Caco-2 (cell line): ENCODE data around the gene LTB4R. TPM values are rescaled to one million over a fixed set of nuclear protein-coding genes. Genes with fewer than 3 reads are reported as not detected.

Experiments used
- BruUV-seq: library from RNA; stranded (reverse); fragments of 400-500 nt; replicated peaks from 2 replicates; lab custom pipeline; 2021; lab: Mats Ljungman, UMichigan
- CTCF ChIA-PET: fragments of 300-600 bp; sonication (Branson Sonifier 250); formaldehyde crosslinking; loops from one replicate; lab custom pipeline; 2022; ENCODE audit warnings: antibody characterized with exemption; lab: Charles Lee
- POLR2A ChIA-PET: fragments of 300-600 bp; sonication (Branson Sonifier 250); formaldehyde crosslinking; loops from one replicate; lab custom pipeline; 2022; ENCODE audit warnings: antibody characterized with exemption; lab: Charles Lee
- DNase-seq, 2 experiments: peaks; one replicate each; pipeline versions ENCODE4 v3.0.0 to v3.0.0-alpha.2; 2020 to 2022
- H3K27me3 ChIP-seq: replicated peaks from 2 replicates; pipeline ENCODE4 v1.6.0; 2011; ENCODE audit warnings: low read length; ENCODE audit not compliant: control insufficient read depth, insufficient read depth
- H3K36me3 ChIP-seq: 2 replicates; pipeline ENCODE4 v1.5.1; 2011; ENCODE audit warnings: low read length; ENCODE audit not compliant: control insufficient read depth, insufficient read depth
- H3K4me1 ChIP-seq: fragments of 250-450 bp; sonication (Bioruptor Pico); 2 replicates; pipeline ENCODE4 v1.5.1; 2020; ENCODE audit warnings: mild to moderate bottlenecking
- H3K4me3 ChIP-seq: 2 replicates; pipeline ENCODE4 v1.5.1; 2011; ENCODE audit warnings: low read depth, mild to moderate bottlenecking, control low read depth, low read length
- H3K9me3 ChIP-seq: fragments of 250-450 bp; sonication (Bioruptor Pico); 2 replicates; pipeline ENCODE4 v1.5.1; 2020; ENCODE audit warnings: mild to moderate bottlenecking, moderate library complexity
- H3K27ac Mint-ChIP-seq: one replicate; pipeline ENCODE4 v1.8.0; 2022; ENCODE audit warnings: mixed read lengths; ENCODE audit not compliant: unreplicated experiment
- H3K27me3 Mint-ChIP-seq: one replicate; pipeline ENCODE4 v1.8.0; 2022; ENCODE audit warnings: mixed read lengths; ENCODE audit not compliant: insufficient read depth, unreplicated experiment
- H3K36me3 Mint-ChIP-seq: one replicate; pipeline ENCODE4 v1.8.0; 2022; ENCODE audit warnings: mild to moderate bottlenecking, mixed read lengths; ENCODE audit not compliant: insufficient read depth, unreplicated experiment
- H3K4me1 Mint-ChIP-seq: one replicate; pipeline ENCODE4 v1.8.0; 2022; ENCODE audit warnings: low read depth, mixed read lengths; ENCODE audit not compliant: unreplicated experiment
- H3K4me3 Mint-ChIP-seq: one replicate; pipeline ENCODE4 v1.8.0; 2022; ENCODE audit warnings: mild to moderate bottlenecking, moderate library complexity, mixed read lengths; ENCODE audit not compliant: unreplicated experiment
- H3K9me3 Mint-ChIP-seq: one replicate; pipeline ENCODE4 v1.8.0; 2022; ENCODE audit warnings: mixed read lengths; ENCODE audit not compliant: unreplicated experiment
- intact Hi-C: fragments of 100-400 bp; cut with micrococcal nuclease; formaldehyde crosslinking; loops from one replicate; pipeline ENCODE4 v1.10.0; 2022; ENCODE audit not compliant: unreplicated experiment
- total RNA-seq: library from RNA; stranded (reverse); gene quantifications from 2 replicates; pipeline ENCODE4 v1.2.3, GENCODE V29; 2022
- TF ChIP-seq, protein P1 (sequence below), 2 experiments: fragments of 200-600 bp in 1 of 2; IDR thresholded peaks; 1 replicate in 1 of 2; 2 replicates in 1 of 2; pipeline versions ENCODE4 v1.5.1 to v1.8.0; 2011 to 2022; ENCODE audit warnings: antibody characterized with exemption in 1 of 2, control low read depth in 1 of 2, inconsistent platforms in 1 of 2, low read depth in 1 of 2, low read length in 1 of 2, mild to moderate bottlenecking in 1 of 2, moderate library complexity in 1 of 2; ENCODE audit not compliant: insufficient read depth in 1 of 2, severe bottlenecking in 1 of 2, unreplicated experiment in 1 of 2

LTB4R gene
- total RNA-seq, 1 experiment from 2014 or later = 7.8 TPM

DNA sequence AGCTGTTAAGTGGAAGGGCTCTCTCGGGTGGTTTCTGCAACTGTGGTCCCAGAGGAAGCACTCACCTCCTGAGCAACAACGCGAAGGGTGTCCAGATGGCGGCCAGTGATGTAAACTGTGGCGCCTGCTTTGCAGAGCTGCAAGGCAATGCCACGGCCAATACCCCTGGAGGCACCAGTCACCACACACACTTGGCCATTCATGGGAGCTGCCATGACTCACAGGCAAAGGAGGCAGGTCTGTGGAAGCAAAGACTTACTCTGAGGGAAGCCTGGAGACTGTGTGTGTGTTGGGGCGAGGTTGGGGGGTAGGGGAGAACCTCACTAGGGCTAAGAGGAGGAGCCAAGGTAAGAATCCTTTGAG, 12.4 kb upstream of the LTB4R start:
- Mint-ChIP-seq H3K27ac (peak overlapping the region; percentile 94), H3K4me1 (peaks cover 15% of the 10 kb centered on the region), H3K36me3 (peaks cover 45% of the 10 kb centered on the region), H3K27me3 (no peaks in the 10 kb centered on the region), H3K4me3 (peak overlapping the region; percentile 96), H3K9me3 (no peaks in the 10 kb centered on the region)
- Histone ChIP-seq H3K4me1 (peaks cover 5% of the 10 kb centered on the region), H3K36me3 (peaks cover 2% of the 10 kb centered on the region), H3K9me3 (no peaks in the 10 kb centered on the region), H3K4me3 (peak overlapping the region; percentile 88), H3K27me3 (no peaks in the 10 kb centered on the region)
- CTCF ChIA-PET = interaction anchor here (0.8 to 5.8 kb wide), 6 partner anchors 9 to 137 kb away, joined by 3 to 157 read pairs (median 4); partner anchors contain the start of genes CIDEB, MDP1 and TINF2
- intact Hi-C loops = loop anchor here (1.0 kb wide), 1 partner anchor 9 kb away; no protein-coding TSS in a partner anchor
- POLR2A ChIA-PET = interaction anchor here (3.1 kb wide), 1 partner anchor 56 kb away, joined by 36 read pairs; the partner anchor contains the start of gene TINF2
- DNase-seq = peak in 1 of 2 experiments; percentile 17
- BruUV-seq = no TSS peak
- TF ChIP-seq, protein P1, sequence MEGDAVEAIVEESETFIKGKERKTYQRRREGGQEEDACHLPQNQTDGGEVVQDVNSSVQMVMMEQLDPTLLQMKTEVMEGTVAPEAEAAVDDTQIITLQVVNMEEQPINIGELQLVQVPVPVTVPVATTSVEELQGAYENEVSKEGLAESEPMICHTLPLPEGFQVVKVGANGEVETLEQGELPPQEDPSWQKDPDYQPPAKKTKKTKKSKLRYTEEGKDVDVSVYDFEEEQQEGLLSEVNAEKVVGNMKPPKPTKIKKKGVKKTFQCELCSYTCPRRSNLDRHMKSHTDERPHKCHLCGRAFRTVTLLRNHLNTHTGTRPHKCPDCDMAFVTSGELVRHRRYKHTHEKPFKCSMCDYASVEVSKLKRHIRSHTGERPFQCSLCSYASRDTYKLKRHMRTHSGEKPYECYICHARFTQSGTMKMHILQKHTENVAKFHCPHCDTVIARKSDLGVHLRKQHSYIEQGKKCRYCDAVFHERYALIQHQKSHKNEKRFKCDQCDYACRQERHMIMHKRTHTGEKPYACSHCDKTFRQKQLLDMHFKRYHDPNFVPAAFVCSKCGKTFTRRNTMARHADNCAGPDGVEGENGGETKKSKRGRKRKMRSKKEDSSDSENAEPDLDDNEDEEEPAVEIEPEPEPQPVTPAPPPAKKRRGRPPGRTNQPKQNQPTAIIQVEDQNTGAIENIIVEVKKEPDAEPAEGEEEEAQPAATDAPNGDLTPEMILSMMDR (IDR thresholded peaks at IDR 0.05; ENCODE audit: insufficient read depth in 1 of 2, low read depth in 1 of 2, low read length in 1 of 2, severe bottlenecking in 1 of 2, unreplicated experiment in 1 of 2) = no peak

DNA sequence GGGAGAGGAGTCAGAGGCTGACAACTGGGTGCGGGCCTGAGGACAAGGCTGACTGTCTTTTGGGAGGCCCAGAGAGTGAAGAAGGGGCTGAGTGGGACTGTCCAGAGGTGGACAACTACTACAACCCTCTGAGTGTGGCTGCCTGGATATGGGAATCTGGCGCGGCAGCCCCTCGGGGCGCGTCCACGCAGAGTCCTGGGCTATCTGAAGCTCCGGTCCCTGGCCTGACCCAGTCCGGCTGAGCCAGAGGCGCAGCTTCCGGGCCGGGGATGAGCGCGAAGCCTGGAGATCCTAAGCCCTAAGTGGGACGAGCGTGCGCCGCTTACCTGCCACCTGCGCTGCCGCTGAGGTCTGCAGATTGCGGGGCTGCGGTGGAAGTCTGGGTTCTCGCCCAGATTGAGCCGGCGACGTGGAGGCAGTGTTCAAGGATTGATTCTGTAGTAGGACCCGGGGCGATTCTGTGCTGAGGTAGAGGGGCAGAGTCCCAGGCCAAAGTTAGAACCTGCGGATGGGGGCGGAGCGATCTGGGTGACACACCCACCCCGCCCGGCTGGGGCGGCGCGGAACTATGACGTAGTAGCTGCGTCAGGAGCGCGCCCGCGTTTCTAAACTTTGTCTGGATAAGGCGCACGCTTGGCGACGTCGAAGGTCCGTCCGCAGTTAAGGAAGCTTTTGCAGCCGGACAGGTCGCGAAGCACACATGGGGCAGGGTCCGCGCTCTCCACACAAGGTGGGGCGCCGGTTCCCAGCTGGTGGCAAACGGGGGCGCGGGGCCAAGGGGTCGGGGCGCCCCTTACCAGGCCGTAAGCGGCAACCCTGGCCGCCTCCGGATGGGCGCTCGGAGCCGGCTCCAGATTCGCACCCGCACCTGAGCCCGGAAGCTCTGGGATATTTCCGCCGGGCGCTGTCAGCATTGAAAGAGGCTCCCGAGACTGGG, 11.8 kb upstream of the LTB4R start, which contains the start of the genes DHRS1 and NOP9:
Gene DHRS1, minus strand, starts transcription at position 526 of the 937 bp plus-strand sequence. CDS start 674 bp downstream, outside the sequence.
Gene NOP9, plus strand, starts transcription at position 596 of the 937 bp plus-strand sequence. Its CDS starts 105 bp downstream, at position 701.
- peaks cover 2% of the 10 kb centered on the region for H3K36me3 ChIP-seq
- no peaks in the 10 kb centered on the region for H3K9me3 ChIP-seq
- DNase-seq = peak; percentile 89 to 93
- Mint-ChIP-seq H3K9me3 (no peaks in the 10 kb centered on the region), H3K27ac (peak within 1 kb of the TSS; percentile 94), H3K4me1 (peaks cover 15% of the 10 kb centered on the region), H3K27me3 (no peaks in the 10 kb centered on the region), H3K36me3 (peaks cover 52% of the 10 kb centered on the region), H3K4me3 (peak within 1 kb of the TSS; percentile 96)
- TSS peak; percentile 82 for BruUV-seq
- intact Hi-C loops = loop anchor here (1.0 kb wide), 1 partner anchor 9 kb away; no protein-coding TSS in a partner anchor
- no peaks in the 10 kb centered on the region for H3K27me3 ChIP-seq
- ChIA-PET POLR2A (interaction anchor here (0.6 to 3.1 kb wide), 4 partner anchors 8 to 57 kb away, joined by 4 to 36 read pairs (median 4); partner anchors contain the start of genes CIDEB and TINF2), CTCF (interaction anchor here (0.6 to 5.8 kb wide), 10 partner anchors 8 to 137 kb away, joined by 3 to 157 read pairs (median 4); partner anchors contain the start of genes CIDEB, MDP1 and TINF2)
- peaks cover 5% of the 10 kb centered on the region for H3K4me1 ChIP-seq
- TF ChIP-seq, protein P1 (IDR thresholded peaks at IDR 0.05; ENCODE audit: insufficient read depth in 1 of 2, low read depth in 1 of 2, low read length in 1 of 2, severe bottlenecking in 1 of 2, unreplicated experiment in 1 of 2) = no peak
- peak within 1 kb of the TSS; percentile 88 for H3K4me3 ChIP-seq
